H9 (cell line): ENCODE results near the gene PFKP. TPM values are rescaled to one million over a fixed set of nuclear protein-coding genes. Genes with fewer than 3 reads are reported as not detected.
A peak's percentile ranks its signal among the peaks of the same experiment; 100 is the strongest.

Source experiments
- DNase-seq: peaks from one replicate; pipeline ENCODE4 v3.0.0-alpha.2; 2017
- H2AFZ ChIP-seq: one replicate; pipeline ENCODE4 v1.6.1; 2013; ENCODE audit warnings: mild to moderate bottlenecking, low read length, control low read depth, moderate library complexity
- H2AK5ac ChIP-seq: 2 replicates; pipeline ENCODE4 v1.6.1; 2013; ENCODE audit warnings: low read length, control low read depth, mixed read lengths; ENCODE audit not compliant: insufficient read length
- H2BK120ac ChIP-seq: one replicate; pipeline ENCODE4 v1.6.1; 2013; ENCODE audit warnings: low read depth, mild to moderate bottlenecking, low read length, control low read depth, inconsistent platforms; ENCODE audit not compliant: poor library complexity, severe bottlenecking
- H2BK12ac ChIP-seq: 2 replicates; pipeline ENCODE4 v1.6.1; 2013; ENCODE audit warnings: low read length, control low read depth, mixed read lengths, low read depth; ENCODE audit not compliant: insufficient read length
- H2BK15ac ChIP-seq: 2 replicates; pipeline ENCODE4 v1.6.1; 2013; ENCODE audit warnings: low read depth, low read length, control low read depth
- H2BK20ac ChIP-seq: one replicate; pipeline ENCODE4 v1.6.1; 2013; ENCODE audit warnings: low read depth, mild to moderate bottlenecking, low read length, control low read depth, inconsistent platforms; ENCODE audit not compliant: poor library complexity, severe bottlenecking
- H2BK5ac ChIP-seq: 2 replicates; pipeline ENCODE4 v1.6.1; 2013; ENCODE audit warnings: low read length, control low read depth, mixed read lengths; ENCODE audit not compliant: insufficient read length
- H3K14ac ChIP-seq: 2 replicates; pipeline ENCODE4 v1.6.1; 2013; ENCODE audit warnings: low read length, control low read depth; ENCODE audit not compliant: insufficient read depth
- H3K18ac ChIP-seq: 2 replicates; pipeline ENCODE4 v1.6.1; 2013; ENCODE audit warnings: low read depth, mild to moderate bottlenecking, mixed read lengths, low read length, control low read depth; ENCODE audit not compliant: insufficient read length
- H3K23ac ChIP-seq: 2 replicates; pipeline ENCODE4 v1.6.1; 2013; ENCODE audit warnings: low read length, control low read depth, mixed read lengths, low read depth; ENCODE audit not compliant: insufficient read length
- H3K23me2 ChIP-seq: 2 replicates; pipeline ENCODE4 v1.6.1; 2013; ENCODE audit warnings: low read depth, mild to moderate bottlenecking, mixed read lengths, low read length, control low read depth; ENCODE audit not compliant: insufficient read length, poor library complexity, severe bottlenecking
- H3K27ac ChIP-seq: 2 replicates; pipeline ENCODE4 v1.5.1; 2013; ENCODE audit warnings: low read length, control low read depth, mixed read lengths, low read depth; ENCODE audit not compliant: insufficient read length
- H3K27me3 ChIP-seq: 2 replicates; pipeline ENCODE4 v1.6.1; 2013; ENCODE audit warnings: low read length, control low read depth, inconsistent platforms; ENCODE audit not compliant: insufficient read depth
- H3K4ac ChIP-seq: 2 replicates; pipeline ENCODE4 v1.6.1; 2013; ENCODE audit warnings: low read depth, mild to moderate bottlenecking, control low read depth, inconsistent platforms, low read length, moderate library complexity
- H3K4me1 ChIP-seq: 2 replicates; pipeline ENCODE4 v1.6.1; 2013; ENCODE audit warnings: low read length, control low read depth, inconsistent platforms; ENCODE audit not compliant: insufficient read depth
- H3K4me2 ChIP-seq: 2 replicates; pipeline ENCODE4 v1.6.1; 2013; ENCODE audit warnings: low read length, control low read depth, mixed read lengths; ENCODE audit not compliant: insufficient read length, insufficient read depth
- H3K56ac ChIP-seq: 2 replicates; pipeline ENCODE4 v1.6.1; 2013; ENCODE audit warnings: low read depth, mild to moderate bottlenecking, mixed read lengths, low read length, control low read depth; ENCODE audit not compliant: insufficient read length
- H3K79me1 ChIP-seq: 2 replicates; pipeline ENCODE4 v1.6.1; 2013; ENCODE audit warnings: low read depth, mild to moderate bottlenecking, moderate library complexity, low read length, control low read depth, inconsistent platforms; ENCODE audit not compliant: insufficient read depth, poor library complexity, severe bottlenecking
- H3K79me2 ChIP-seq: 2 replicates; pipeline ENCODE4 v1.6.1; 2013; ENCODE audit warnings: low read length, control low read depth, inconsistent platforms; ENCODE audit not compliant: insufficient read depth
- H3K9ac ChIP-seq: 2 replicates; pipeline ENCODE4 v1.6.1; 2013; ENCODE audit warnings: low read length, control low read depth, mixed read lengths; ENCODE audit not compliant: insufficient read length; ENCODE audit errors: extremely low read depth
- H3K9me3 ChIP-seq: one replicate; pipeline ENCODE4 v1.6.1; 2013; ENCODE audit warnings: low read depth, low read length, inconsistent platforms; ENCODE audit not compliant: control insufficient read depth
- H3T11ph ChIP-seq: one replicate; pipeline ENCODE4 v1.6.1; 2013; ENCODE audit warnings: mild to moderate bottlenecking, low read length, control low read depth, inconsistent platforms
- H4K20me1 ChIP-seq: one replicate; pipeline ENCODE4 v1.6.1; 2013; ENCODE audit not compliant: control insufficient read depth, insufficient read length, insufficient read depth
- H4K5ac ChIP-seq: 2 replicates; pipeline ENCODE4 v1.6.1; 2013; ENCODE audit warnings: low read depth, mild to moderate bottlenecking, mixed read lengths, low read length, control low read depth; ENCODE audit not compliant: insufficient read length
- H4K8ac ChIP-seq: replicated peaks from 2 replicates; pipeline ENCODE4 v1.6.1; 2013; ENCODE audit warnings: low read length, control low read depth, mixed read lengths, low read depth; ENCODE audit not compliant: insufficient read length
- H4K91ac ChIP-seq: 2 replicates; pipeline ENCODE4 v1.6.1; 2013; ENCODE audit warnings: low read depth, mild to moderate bottlenecking, moderate library complexity, mixed read lengths, low read length, control low read depth; ENCODE audit not compliant: insufficient read length
- H3K27ac Mint-ChIP-seq, 3 experiments: 2 replicates in 2 of 3; 3 replicates in 1 of 3; pipeline ENCODE4 v1.8.0; 2020 to 2021; ENCODE audit warnings: mixed read lengths in 3 of 3, mild to moderate bottlenecking in 1 of 3, moderate library complexity in 1 of 3
- H3K27me3 Mint-ChIP-seq: 2 replicates; pipeline ENCODE4 v1.8.0; 2021; ENCODE audit warnings: low read depth, mild to moderate bottlenecking, moderate library complexity, mixed read lengths
- H3K36me3 Mint-ChIP-seq, 3 experiments: 2 replicates in 2 of 3; 3 replicates in 1 of 3; pipeline ENCODE4 v1.8.0; 2020 to 2021; ENCODE audit warnings: low read depth in 3 of 3, mixed read lengths in 3 of 3; ENCODE audit not compliant: insufficient read depth in 1 of 3
- H3K4me1 Mint-ChIP-seq, 2 experiments: 2 replicates each; pipeline ENCODE4 v1.8.0; 2020; ENCODE audit warnings: mixed read lengths in 2 of 2
- H3K4me3 Mint-ChIP-seq, 2 experiments: 2 replicates in 1 of 2; 3 replicates in 1 of 2; pipeline ENCODE4 v1.8.0; 2020 to 2021; ENCODE audit warnings: mild to moderate bottlenecking in 2 of 2, mixed read lengths in 2 of 2, moderate library complexity in 1 of 2
- H3K9me3 Mint-ChIP-seq, 2 experiments: 2 replicates in 1 of 2; 3 replicates in 1 of 2; pipeline ENCODE4 v1.8.0; 2020; ENCODE audit warnings: mild to moderate bottlenecking in 2 of 2, mixed read lengths in 2 of 2, moderate library complexity in 1 of 2
- WGBS: extraction: QIAGEN DNeasy Blood & Tissue Kit; methylation state at CpG from one replicate; pipeline ENCODE4 v1.1.7; 2013; ENCODE audit warnings: missing lambda C conversion rate, low lambda C conversion rate, mixed read lengths; ENCODE audit not compliant: insufficient read length; ENCODE audit errors: extremely low coverage; 5-methylcytosine and 5-hydroxymethylcytosine counted together
- total RNA-seq: library from RNA; stranded (reverse); gene quantifications from 2 replicates; pipeline ENCODE4 v1.2.1, GENCODE V29; 2021
- TF ChIP-seq, protein P1 (sequence below): fragments of 200-600 bp; sonication (generic); conservative IDR thresholded peaks from 3 replicates; pipeline ENCODE4 v1.8.0; 2021; ENCODE audit warnings: antibody characterized with exemption, mild to moderate bottlenecking

PFKP gene
- total RNA-seq, 1 experiment from 2014 or later = 145 TPM

GRCh38 chr10:3126249-3126648 lies 58.9 kb downstream of the PFKP start:
- H3K9me3 ChIP-seq = no peaks in the 10 kb centered on the region

More at GRCh38 chr10:3126249-3126648, 58.9 kb downstream of the PFKP start:
- H3T11ph ChIP-seq = no peak overlapping the region
- H3K27ac Mint-ChIP-seq = peak overlapping the region in 2 of 3 experiments; percentile 66 to 85; a peak in 3 of 7 replicates
- peaks cover 31 to 82% (median 80%) of the 10 kb centered on the region in 3 experiments for H3K36me3 Mint-ChIP-seq
- no peak for DNase-seq
- no peaks in the 10 kb centered on the region for H3K23me2 ChIP-seq
- no peaks in the 10 kb centered on the region for H3K9me3 Mint-ChIP-seq
- H2BK15ac ChIP-seq = no peak overlapping the region
- no peaks in the 10 kb centered on the region for H4K20me1 ChIP-seq
- no peak overlapping the region for H4K91ac ChIP-seq
- no peak overlapping the region for H3K4me3 Mint-ChIP-seq
- no peak overlapping the region; the same call in 1 of the 2 replicates for H3K14ac ChIP-seq
- no peaks in the 10 kb centered on the region for H3K4me1 ChIP-seq
- no CpG with 5 or more reads among the region's 15 CpGs for WGBS
- no peak overlapping the region for H3K23ac ChIP-seq
- TF ChIP-seq, protein P1, sequence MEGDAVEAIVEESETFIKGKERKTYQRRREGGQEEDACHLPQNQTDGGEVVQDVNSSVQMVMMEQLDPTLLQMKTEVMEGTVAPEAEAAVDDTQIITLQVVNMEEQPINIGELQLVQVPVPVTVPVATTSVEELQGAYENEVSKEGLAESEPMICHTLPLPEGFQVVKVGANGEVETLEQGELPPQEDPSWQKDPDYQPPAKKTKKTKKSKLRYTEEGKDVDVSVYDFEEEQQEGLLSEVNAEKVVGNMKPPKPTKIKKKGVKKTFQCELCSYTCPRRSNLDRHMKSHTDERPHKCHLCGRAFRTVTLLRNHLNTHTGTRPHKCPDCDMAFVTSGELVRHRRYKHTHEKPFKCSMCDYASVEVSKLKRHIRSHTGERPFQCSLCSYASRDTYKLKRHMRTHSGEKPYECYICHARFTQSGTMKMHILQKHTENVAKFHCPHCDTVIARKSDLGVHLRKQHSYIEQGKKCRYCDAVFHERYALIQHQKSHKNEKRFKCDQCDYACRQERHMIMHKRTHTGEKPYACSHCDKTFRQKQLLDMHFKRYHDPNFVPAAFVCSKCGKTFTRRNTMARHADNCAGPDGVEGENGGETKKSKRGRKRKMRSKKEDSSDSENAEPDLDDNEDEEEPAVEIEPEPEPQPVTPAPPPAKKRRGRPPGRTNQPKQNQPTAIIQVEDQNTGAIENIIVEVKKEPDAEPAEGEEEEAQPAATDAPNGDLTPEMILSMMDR = no peak
- H3K79me1 ChIP-seq = no peaks in the 10 kb centered on the region
- H3K27me3 ChIP-seq = no peaks in the 10 kb centered on the region
- no peak overlapping the region for H3K9ac ChIP-seq
- no peak overlapping the region for H2BK120ac ChIP-seq
- H3K18ac ChIP-seq = no peak overlapping the region
- no peak overlapping the region for H2BK12ac ChIP-seq
- no peaks in the 10 kb centered on the region for H3K79me2 ChIP-seq
- H3K4me1 Mint-ChIP-seq = no peaks in the 10 kb centered on the region
- H3K4me2 ChIP-seq = no peak overlapping the region
- no peak overlapping the region for H4K5ac ChIP-seq
- no peak overlapping the region for H2BK5ac ChIP-seq
- H3K56ac ChIP-seq = no peak overlapping the region
- no peak overlapping the region for H2BK20ac ChIP-seq
- no peak overlapping the region for H3K27ac ChIP-seq
- H2AK5ac ChIP-seq = no peak overlapping the region
- no peak overlapping the region for H2AFZ ChIP-seq
- H3K27me3 Mint-ChIP-seq = no peaks in the 10 kb centered on the region
- H4K8ac ChIP-seq = no peak overlapping the region
- H3K4ac ChIP-seq = no peak overlapping the region
